ENCODE measurements around the gene CPNE6. TPM values are rescaled to one million over a fixed set of nuclear protein-coding genes. Genes with fewer than 3 reads are reported as not detected.
"Not testable (repeated sequence)": the region's sequence is repeated elsewhere in the genome, so short reads cannot be mapped to it uniquely, and the experiment has no call there.

CPNE6 gene
- total RNA-seq (not detected), total RNA-seq (0 reads per million in 2 donors)

- ATAC-seq (no peak), DNase-seq (no peak)
- Mint-ChIP-seq H3K27me3 (peaks cover 30% of the 10 kb centered on the region), H3K4me1 (peaks cover 2% of the 10 kb centered on the region), H3K36me3 (ENCODE audit: low read depth) (peaks cover 3% of the 10 kb centered on the region), H3K4me3 (no peak within 1 kb of the TSS), H3K27ac (no peak within 1 kb of the TSS)
- no peaks in the 10 kb centered on the region for H3K9me3 ChIP-seq (ENCODE audit: control insufficient read depth, low read length, poor library complexity, severe bottlenecking)
These were observed at the start of gene CPNE6 for GRCh38 chr14:24071144-24071697. Gene CPNE6, plus strand, starts transcription at chr14:24071562. Its CDS starts 1,375 bp downstream, at chr14:24072937.

GRCh38 chr14:24024939-24025418 lies 46.4 kb upstream of the CPNE6 start:
- H3K4me3 Mint-ChIP-seq; H3K27ac Mint-ChIP-seq; H3K36me3 Mint-ChIP-seq (ENCODE audit: low read depth); H3K9me3 ChIP-seq (ENCODE audit: control insufficient read depth, low read length, poor library complexity, severe bottlenecking); ATAC-seq; H3K27me3 Mint-ChIP-seq; H3K4me1 Mint-ChIP-seq; DNase-seq: not testable (repeated sequence)

- not testable (repeated sequence) for H3K27me3 Mint-ChIP-seq; H3K4me3 Mint-ChIP-seq; ATAC-seq; H3K4me1 Mint-ChIP-seq; H3K27ac Mint-ChIP-seq; H3K9me3 ChIP-seq (ENCODE audit: control insufficient read depth, low read length, poor library complexity, severe bottlenecking); H3K36me3 Mint-ChIP-seq (ENCODE audit: low read depth); DNase-seq
These were observed 41.7 kb upstream of the CPNE6 start for GRCh38 chr14:24029687-24030086.

- DNase-seq; H3K27ac Mint-ChIP-seq; H3K4me1 Mint-ChIP-seq; H3K9me3 ChIP-seq (ENCODE audit: control insufficient read depth, low read length, poor library complexity, severe bottlenecking); H3K36me3 Mint-ChIP-seq (ENCODE audit: low read depth); H3K27me3 Mint-ChIP-seq; ATAC-seq; H3K4me3 Mint-ChIP-seq: not testable (repeated sequence)
These were observed 40.0 kb upstream of the CPNE6 start for GRCh38 chr14:24031331-24031730.

GRCh38 chr14:24032727-24033418 lies 38.5 kb upstream of the CPNE6 start:
- H3K27ac Mint-ChIP-seq: no peak overlapping the region
- ATAC-seq (no peak), DNase-seq (no peak)
- no peaks in the 10 kb centered on the region for H3K9me3 ChIP-seq (ENCODE audit: control insufficient read depth, low read length, poor library complexity, severe bottlenecking)
- H3K27me3 Mint-ChIP-seq: no peaks in the 10 kb centered on the region
- H3K36me3 Mint-ChIP-seq (ENCODE audit: low read depth): peaks cover 2% of the 10 kb centered on the region
- peaks cover 10% of the 10 kb centered on the region for H3K4me1 Mint-ChIP-seq
- H3K4me3 Mint-ChIP-seq: no peak overlapping the region

GRCh38 chr14:24035769-24036168 lies 35.6 kb upstream of the CPNE6 start:
- H3K36me3 Mint-ChIP-seq (ENCODE audit: low read depth): not testable (repeated sequence)
- ATAC-seq: peak; percentile 5

GRCh38 chr14:24036169-24036962 lies 35.0 kb upstream of the CPNE6 start:
- peak overlapping the region; percentile 91 for H3K27ac Mint-ChIP-seq
- H3K27me3 Mint-ChIP-seq: no peaks in the 10 kb centered on the region
- no peaks in the 10 kb centered on the region for H3K9me3 ChIP-seq (ENCODE audit: control insufficient read depth, low read length, poor library complexity, severe bottlenecking)
- DNase-seq: peak; percentile 44 to 57 (median 54)
- peak; percentile 84 for ATAC-seq
- H3K4me1 Mint-ChIP-seq: peaks cover 10% of the 10 kb centered on the region
- H3K4me3 Mint-ChIP-seq: peak overlapping the region; percentile 99
- H3K36me3 Mint-ChIP-seq (ENCODE audit: low read depth): peaks cover 2% of the 10 kb centered on the region

More at GRCh38 chr14:24035769-24036168, 35.6 kb upstream of the CPNE6 start:
- not testable (repeated sequence) for DNase-seq; H3K4me1 Mint-ChIP-seq; H3K27me3 Mint-ChIP-seq; H3K9me3 ChIP-seq (ENCODE audit: control insufficient read depth, low read length, poor library complexity, severe bottlenecking)
- H3K27ac Mint-ChIP-seq: peak overlapping the region; percentile 91
- H3K4me3 Mint-ChIP-seq: peak overlapping the region; percentile 99

GRCh38 chr14:24036963-24037657 lies 34.3 kb upstream of the CPNE6 start:
- not testable (repeated sequence) for DNase-seq; H3K4me1 Mint-ChIP-seq; H3K9me3 ChIP-seq (ENCODE audit: control insufficient read depth, low read length, poor library complexity, severe bottlenecking); H3K36me3 Mint-ChIP-seq (ENCODE audit: low read depth); H3K27me3 Mint-ChIP-seq
- H3K4me3 Mint-ChIP-seq: peak overlapping the region; percentile 99
- peak overlapping the region; percentile 91 for H3K27ac Mint-ChIP-seq
- ATAC-seq: peak; percentile 7

- peaks cover 10% of the 10 kb centered on the region for H3K4me1 Mint-ChIP-seq
- no peak for ATAC-seq
- H3K4me3 Mint-ChIP-seq: no peak overlapping the region
These were observed 33.7 kb upstream of the CPNE6 start for GRCh38 chr14:24037658-24038037.

GRCh38 chr14:24038686-24039085 lies 32.7 kb upstream of the CPNE6 start:
- DNase-seq (no peak), ATAC-seq (no peak)
- Mint-ChIP-seq H3K36me3 (ENCODE audit: low read depth) (peaks cover 2% of the 10 kb centered on the region), H3K4me1 (peaks cover 10% of the 10 kb centered on the region), H3K27ac (no peak overlapping the region), H3K27me3 (peaks cover 7% of the 10 kb centered on the region), H3K4me3 (no peak overlapping the region)
- no peaks in the 10 kb centered on the region for H3K9me3 ChIP-seq (ENCODE audit: control insufficient read depth, low read length, poor library complexity, severe bottlenecking)

More at GRCh38 chr14:24037658-24038037, 33.7 kb upstream of the CPNE6 start:
- DNase-seq: no peak
- no peaks in the 10 kb centered on the region for H3K9me3 ChIP-seq (ENCODE audit: control insufficient read depth, low read length, poor library complexity, severe bottlenecking)
- Mint-ChIP-seq H3K27ac (no peak overlapping the region), H3K27me3 (peaks cover 7% of the 10 kb centered on the region), H3K36me3 (ENCODE audit: low read depth) (peaks cover 2% of the 10 kb centered on the region)

GRCh38 chr14:24040692-24041091 lies 30.7 kb upstream of the CPNE6 start:
- H3K9me3 ChIP-seq (ENCODE audit: control insufficient read depth, low read length, poor library complexity, severe bottlenecking): no peaks in the 10 kb centered on the region
- ATAC-seq (no peak), DNase-seq (no peak)
- peaks cover 12% of the 10 kb centered on the region for H3K27me3 Mint-ChIP-seq
- H3K4me1 Mint-ChIP-seq: peaks cover 10% of the 10 kb centered on the region
- H3K36me3 Mint-ChIP-seq (ENCODE audit: low read depth): peaks cover 5% of the 10 kb centered on the region
- H3K4me3 Mint-ChIP-seq: no peak overlapping the region
- H3K27ac Mint-ChIP-seq: no peak overlapping the region

- H3K4me1 Mint-ChIP-seq: no peaks in the 10 kb centered on the region
- H3K9me3 ChIP-seq (ENCODE audit: control insufficient read depth, low read length, poor library complexity, severe bottlenecking): no peaks in the 10 kb centered on the region
- ATAC-seq (no peak), DNase-seq (no peak)
- no peak overlapping the region for H3K27ac Mint-ChIP-seq
- peaks cover 21% of the 10 kb centered on the region for H3K27me3 Mint-ChIP-seq
- H3K4me3 Mint-ChIP-seq: no peak overlapping the region
- peaks cover 4% of the 10 kb centered on the region for H3K36me3 Mint-ChIP-seq (ENCODE audit: low read depth)
These were observed 28.6 kb upstream of the CPNE6 start for GRCh38 chr14:24042746-24043145.

- not testable (repeated sequence) for H3K27ac Mint-ChIP-seq; ATAC-seq; H3K4me3 Mint-ChIP-seq; H3K9me3 ChIP-seq (ENCODE audit: control insufficient read depth, low read length, poor library complexity, severe bottlenecking); H3K4me1 Mint-ChIP-seq; H3K36me3 Mint-ChIP-seq (ENCODE audit: low read depth); DNase-seq
- H3K27me3 Mint-ChIP-seq: peaks cover 53% of the 10 kb centered on the region
These were observed 22.4 kb upstream of the CPNE6 start for GRCh38 chr14:24049002-24049401.
